ENCODE data around the gene PAK1IP1. TPM values are rescaled to one million over a fixed set of nuclear protein-coding genes. Genes with fewer than 3 reads are reported as not detected.
A peak's percentile ranks its signal among the peaks of the same experiment; 100 is the strongest.

PAK1IP1 gene
- total RNA-seq, 1 experiment from 2014 or later: 25.9 TPM

- H3K4me3 ChIP-seq (ENCODE audit: low read depth, low read length): no peak overlapping the region
- no peak overlapping the region for H3K4me3 Mint-ChIP-seq (ENCODE audit: unreplicated experiment)
- peaks cover 13% of the 10 kb centered on the region for H3K4me1 ChIP-seq
- TF ChIP-seq CTCF (IDR thresholded peaks at IDR 0.05; ENCODE audit: insufficient read depth in 1 of 2, low read depth in 1 of 2, low read length in 1 of 2, severe bottlenecking in 1 of 2, unreplicated experiment in 1 of 2): no peak
- H3K27ac Mint-ChIP-seq (ENCODE audit: unreplicated experiment): no peak overlapping the region
- ChIA-PET POLR2A (no interaction called here), CTCF (no interaction called here)
- no peak for DNase-seq
- no peaks in the 10 kb centered on the region for H3K36me3 Mint-ChIP-seq (ENCODE audit: insufficient read depth, unreplicated experiment)
- BruUV-seq (replicated peaks): no TSS peak
- no peaks in the 10 kb centered on the region for H3K9me3 ChIP-seq
- H3K36me3 ChIP-seq (ENCODE audit: control insufficient read depth, insufficient read depth, low read length): no peaks in the 10 kb centered on the region
- no peaks in the 10 kb centered on the region for H3K27me3 ChIP-seq (replicated peaks; ENCODE audit: control insufficient read depth, insufficient read depth, low read length)
- peaks cover 10% of the 10 kb centered on the region for H3K9me3 Mint-ChIP-seq (ENCODE audit: unreplicated experiment)
- no peaks in the 10 kb centered on the region for H3K27me3 Mint-ChIP-seq (ENCODE audit: insufficient read depth, unreplicated experiment)
- intact Hi-C loops (cut with micrococcal nuclease; ENCODE audit: unreplicated experiment): no loop called here
- H3K4me1 Mint-ChIP-seq (ENCODE audit: low read depth, unreplicated experiment): peaks cover 25% of the 10 kb centered on the region
Observed at GRCh38 chr6:10681795-10682194, 13.0 kb upstream of the PAK1IP1 start.

- Mint-ChIP-seq H3K27ac (ENCODE audit: unreplicated experiment) (peak overlapping the region; percentile 10), H3K4me3 (ENCODE audit: unreplicated experiment) (peak overlapping the region; percentile 10), H3K4me1 (ENCODE audit: low read depth, unreplicated experiment) (peaks cover 25% of the 10 kb centered on the region), H3K9me3 (ENCODE audit: unreplicated experiment) (peaks cover 10% of the 10 kb centered on the region), H3K27me3 (ENCODE audit: insufficient read depth, unreplicated experiment) (no peaks in the 10 kb centered on the region), H3K36me3 (ENCODE audit: insufficient read depth, unreplicated experiment) (no peaks in the 10 kb centered on the region)
- peak in 1 of 2 experiments; percentile 18 for DNase-seq
- no peaks in the 10 kb centered on the region for H3K36me3 ChIP-seq (ENCODE audit: control insufficient read depth, insufficient read depth, low read length)
- no peak overlapping the region for H3K4me3 ChIP-seq (ENCODE audit: low read depth, low read length)
- peaks cover 13% of the 10 kb centered on the region for H3K4me1 ChIP-seq
- POLR2A ChIA-PET: no interaction called here
- CTCF ChIA-PET: no interaction called here
- no TSS peak for BruUV-seq (replicated peaks)
- intact Hi-C loops (cut with micrococcal nuclease; ENCODE audit: unreplicated experiment): no loop called here
- H3K9me3 ChIP-seq: no peaks in the 10 kb centered on the region
- no peak for TF ChIP-seq CTCF (IDR thresholded peaks at IDR 0.05; ENCODE audit: insufficient read depth in 1 of 2, low read depth in 1 of 2, low read length in 1 of 2, severe bottlenecking in 1 of 2, unreplicated experiment in 1 of 2)
- H3K27me3 ChIP-seq (replicated peaks; ENCODE audit: control insufficient read depth, insufficient read depth, low read length): no peaks in the 10 kb centered on the region
Observed at GRCh38 chr6:10682355-10682988, 12.3 kb upstream of the PAK1IP1 start.

- TF ChIP-seq CTCF (IDR thresholded peaks at IDR 0.05; ENCODE audit: insufficient read depth in 1 of 2, low read depth in 1 of 2, low read length in 1 of 2, severe bottlenecking in 1 of 2, unreplicated experiment in 1 of 2): no peak
- Histone ChIP-seq H3K4me3 (ENCODE audit: low read depth, low read length) (no peak overlapping the region), H3K27me3 (replicated peaks; ENCODE audit: control insufficient read depth, insufficient read depth, low read length) (no peaks in the 10 kb centered on the region), H3K4me1 (peaks cover 13% of the 10 kb centered on the region), H3K36me3 (ENCODE audit: control insufficient read depth, insufficient read depth, low read length) (no peaks in the 10 kb centered on the region), H3K9me3 (no peaks in the 10 kb centered on the region)
- ChIA-PET POLR2A (no interaction called here), CTCF (no interaction called here)
- H3K27ac Mint-ChIP-seq (ENCODE audit: unreplicated experiment): no peak overlapping the region
- no peaks in the 10 kb centered on the region for H3K27me3 Mint-ChIP-seq (ENCODE audit: insufficient read depth, unreplicated experiment)
- H3K9me3 Mint-ChIP-seq (ENCODE audit: unreplicated experiment): peaks cover 10% of the 10 kb centered on the region
- peaks cover 25% of the 10 kb centered on the region for H3K4me1 Mint-ChIP-seq (ENCODE audit: low read depth, unreplicated experiment)
- DNase-seq: no peak
- no TSS peak for BruUV-seq (replicated peaks)
- no peak overlapping the region for H3K4me3 Mint-ChIP-seq (ENCODE audit: unreplicated experiment)
- H3K36me3 Mint-ChIP-seq (ENCODE audit: insufficient read depth, unreplicated experiment): no peaks in the 10 kb centered on the region
- intact Hi-C loops (cut with micrococcal nuclease; ENCODE audit: unreplicated experiment): no loop called here
Observed at GRCh38 chr6:10684618-10685017, 10.2 kb upstream of the PAK1IP1 start.
